Body of pancreas (tissue), 4 donors: Measurements from ENCODE around the gene PCDHGB5.

Experiments
- POLR2A ChIP-seq, 3 donors: fragments of 450-650 bp; IDR thresholded peaks; one replicate each; pipeline ENCODE4 v1.6.1; 2016; ENCODE audit warnings: antibody characterized with exemption in 3 of 3, mild to moderate bottlenecking in 2 of 3
- TF ChIP-seq, protein P1 (sequence below), 7 experiments: fragments of 450-650 bp in 4 of 7; fragments of 200-600 bp in 3 of 7; sonication (generic) in 3 of 7; IDR thresholded peaks; one replicate each; pipeline ENCODE4 v1.5.1; 2016 to 2019; ENCODE audit warnings: antibody characterized with exemption in 7 of 7

DNA sequence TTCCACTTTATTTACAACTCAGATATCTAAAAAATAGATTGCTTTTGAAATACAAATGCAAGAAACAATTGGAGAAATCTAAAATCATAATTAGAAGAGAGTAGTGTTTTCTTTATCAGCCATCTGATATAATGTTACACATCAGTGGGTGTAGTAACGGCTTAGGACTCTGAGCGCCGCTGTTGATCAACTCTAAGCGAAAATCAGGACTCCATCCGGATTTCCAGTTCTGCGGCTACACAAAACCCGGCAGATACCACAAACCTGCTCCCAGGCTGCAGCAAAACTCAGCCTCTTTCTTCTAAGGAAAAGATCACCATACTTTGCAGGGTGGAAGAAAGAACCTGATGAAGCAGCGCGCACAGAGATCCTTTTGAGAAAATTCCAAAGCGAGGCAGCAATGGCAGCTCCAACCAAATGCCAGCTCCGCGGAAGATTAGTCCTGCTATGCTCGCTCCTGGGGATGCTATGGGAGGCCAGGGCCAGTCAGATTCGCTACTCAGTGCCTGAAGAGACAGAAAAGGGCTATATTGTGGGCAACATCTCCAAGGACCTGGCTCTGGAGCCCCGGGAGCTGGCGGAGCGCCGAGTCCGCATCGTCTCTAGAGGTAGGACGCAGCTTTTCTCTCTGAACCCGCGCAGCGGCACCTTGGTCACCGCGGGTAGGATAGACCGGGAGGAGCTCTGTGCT, 5.0 kb downstream of the PCDHGB5 start, which contains the start of gene PCDHGA9:
- TF ChIP-seq POLR2A (IDR thresholded peaks at IDR 0.05) = no peak
- TF ChIP-seq, protein P1, sequence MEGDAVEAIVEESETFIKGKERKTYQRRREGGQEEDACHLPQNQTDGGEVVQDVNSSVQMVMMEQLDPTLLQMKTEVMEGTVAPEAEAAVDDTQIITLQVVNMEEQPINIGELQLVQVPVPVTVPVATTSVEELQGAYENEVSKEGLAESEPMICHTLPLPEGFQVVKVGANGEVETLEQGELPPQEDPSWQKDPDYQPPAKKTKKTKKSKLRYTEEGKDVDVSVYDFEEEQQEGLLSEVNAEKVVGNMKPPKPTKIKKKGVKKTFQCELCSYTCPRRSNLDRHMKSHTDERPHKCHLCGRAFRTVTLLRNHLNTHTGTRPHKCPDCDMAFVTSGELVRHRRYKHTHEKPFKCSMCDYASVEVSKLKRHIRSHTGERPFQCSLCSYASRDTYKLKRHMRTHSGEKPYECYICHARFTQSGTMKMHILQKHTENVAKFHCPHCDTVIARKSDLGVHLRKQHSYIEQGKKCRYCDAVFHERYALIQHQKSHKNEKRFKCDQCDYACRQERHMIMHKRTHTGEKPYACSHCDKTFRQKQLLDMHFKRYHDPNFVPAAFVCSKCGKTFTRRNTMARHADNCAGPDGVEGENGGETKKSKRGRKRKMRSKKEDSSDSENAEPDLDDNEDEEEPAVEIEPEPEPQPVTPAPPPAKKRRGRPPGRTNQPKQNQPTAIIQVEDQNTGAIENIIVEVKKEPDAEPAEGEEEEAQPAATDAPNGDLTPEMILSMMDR (IDR thresholded peaks at IDR 0.05) = peak in 3 of 7 experiments; percentile 24 to 32 (median 26)
